ENCODE results near the gene DUSP7. TPM values are rescaled to one million over a fixed set of nuclear protein-coding genes. Genes with fewer than 3 reads are reported as not detected.

The DUSP7 gene
- total RNA-seq, 1 experiment from 2014 or later = 20.1 TPM

DNA sequence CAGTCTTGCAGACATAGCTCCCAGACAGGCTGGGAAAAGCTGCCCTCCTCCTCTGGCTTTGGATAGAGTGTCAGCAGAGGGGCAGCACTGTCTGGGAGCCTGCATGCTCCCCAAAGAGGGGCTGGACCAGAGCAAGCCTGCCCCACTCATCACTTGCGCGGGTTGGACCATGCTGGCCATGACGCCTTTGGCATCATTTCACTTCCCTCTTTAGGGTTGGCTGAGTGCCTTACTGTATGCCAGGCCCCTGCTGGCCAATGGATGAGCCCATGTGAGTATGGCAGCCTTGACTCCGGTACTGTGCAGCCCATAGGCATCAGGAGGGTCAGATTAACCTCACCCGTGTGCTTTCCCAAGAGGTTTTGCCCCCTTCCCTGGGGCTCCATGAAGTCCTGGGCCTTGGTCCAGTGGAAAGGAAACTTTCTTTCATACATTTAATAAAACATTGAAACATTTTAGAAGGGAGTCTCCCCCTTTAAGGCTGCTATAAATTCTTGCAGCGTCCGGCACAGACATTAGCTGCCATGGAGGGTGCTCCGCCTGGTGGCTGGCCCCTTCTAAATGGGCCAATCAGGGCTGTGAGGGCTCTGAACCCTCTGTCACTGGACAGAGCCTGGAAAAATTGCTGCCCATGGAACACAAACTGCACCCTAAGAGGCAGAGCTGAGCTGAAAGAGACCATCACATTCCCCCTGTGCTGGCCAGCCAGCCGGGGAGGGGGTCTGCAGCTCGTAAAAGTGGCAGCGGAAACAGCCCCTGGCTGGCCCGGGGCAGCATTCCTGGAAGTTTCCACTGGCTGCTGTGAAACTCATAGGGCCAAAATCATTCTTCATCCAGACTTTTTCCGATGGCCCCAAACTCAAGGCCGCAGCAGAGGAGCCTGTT lies 20.8 kb upstream of the DUSP7 start:
- Histone ChIP-seq H3K9me3 (ENCODE audit: low read depth, low read length, poor library complexity, severe bottlenecking) (no peaks in the 10 kb centered on the region), H3K4me1 (ENCODE audit: insufficient read depth, low read length, poor library complexity, severe bottlenecking) (no peaks in the 10 kb centered on the region), H3K36me3 (ENCODE audit: insufficient read depth, low read length, poor library complexity, severe bottlenecking) (no peaks in the 10 kb centered on the region), H3K27me3 (replicated peaks; ENCODE audit: insufficient read depth, low read depth, low read length, poor library complexity) (no peaks in the 10 kb centered on the region), H3K27ac (ENCODE audit: low read depth, low read length, poor library complexity, severe bottlenecking) (no peak overlapping the region), H3K4me3 (ENCODE audit: low read depth, low read length, poor library complexity, severe bottlenecking) (no peak overlapping the region)
- ChIA-PET CTCF (no interaction called here), POLR2A (ENCODE audit: low non-redundant PET) (no interaction called here)
- intact Hi-C loops (cut with micrococcal nuclease; ENCODE audit: unreplicated experiment) = no loop called here
- DNase-seq (ENCODE audit: low spot score) = no peak
- BruUV-seq (replicated peaks) = no TSS peak
- TF ChIP-seq, protein P1, sequence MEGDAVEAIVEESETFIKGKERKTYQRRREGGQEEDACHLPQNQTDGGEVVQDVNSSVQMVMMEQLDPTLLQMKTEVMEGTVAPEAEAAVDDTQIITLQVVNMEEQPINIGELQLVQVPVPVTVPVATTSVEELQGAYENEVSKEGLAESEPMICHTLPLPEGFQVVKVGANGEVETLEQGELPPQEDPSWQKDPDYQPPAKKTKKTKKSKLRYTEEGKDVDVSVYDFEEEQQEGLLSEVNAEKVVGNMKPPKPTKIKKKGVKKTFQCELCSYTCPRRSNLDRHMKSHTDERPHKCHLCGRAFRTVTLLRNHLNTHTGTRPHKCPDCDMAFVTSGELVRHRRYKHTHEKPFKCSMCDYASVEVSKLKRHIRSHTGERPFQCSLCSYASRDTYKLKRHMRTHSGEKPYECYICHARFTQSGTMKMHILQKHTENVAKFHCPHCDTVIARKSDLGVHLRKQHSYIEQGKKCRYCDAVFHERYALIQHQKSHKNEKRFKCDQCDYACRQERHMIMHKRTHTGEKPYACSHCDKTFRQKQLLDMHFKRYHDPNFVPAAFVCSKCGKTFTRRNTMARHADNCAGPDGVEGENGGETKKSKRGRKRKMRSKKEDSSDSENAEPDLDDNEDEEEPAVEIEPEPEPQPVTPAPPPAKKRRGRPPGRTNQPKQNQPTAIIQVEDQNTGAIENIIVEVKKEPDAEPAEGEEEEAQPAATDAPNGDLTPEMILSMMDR (conservative IDR thresholded peaks at IDR 0.05; ENCODE audit: low read depth, low read length) = no peak
- TF ChIP-seq EZH2 (IDR thresholded peaks at IDR 0.05; ENCODE audit: borderline replicate concordance, low read depth, low read length, poor library complexity, severe bottlenecking) = no peak

DNA sequence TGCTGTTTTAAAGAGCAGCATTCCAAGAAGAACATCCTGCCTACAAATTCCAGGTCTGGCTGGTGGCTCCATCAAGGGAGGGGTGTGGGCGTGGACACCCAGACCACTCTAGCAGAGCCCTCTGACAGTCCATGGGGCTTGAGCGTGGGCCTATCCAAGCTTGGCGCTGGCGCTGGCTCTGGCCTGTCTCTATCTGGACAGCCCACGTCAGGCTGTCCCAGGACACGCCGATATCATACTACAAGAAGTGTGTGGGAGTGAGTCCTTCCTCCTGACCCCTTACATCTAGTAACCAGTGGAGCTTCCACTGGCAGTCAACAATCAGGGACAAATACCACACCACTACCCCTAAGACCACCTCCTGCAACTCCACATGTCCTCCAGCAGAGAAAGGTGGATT lies 17.1 kb upstream of the DUSP7 start:
- DNase-seq (ENCODE audit: low spot score) = no peak
- no peak overlapping the region for H3K27ac ChIP-seq (ENCODE audit: low read depth, low read length, poor library complexity, severe bottlenecking)
- ChIA-PET POLR2A (ENCODE audit: low non-redundant PET) (no interaction called here), CTCF (no interaction called here)
- intact Hi-C loops (cut with micrococcal nuclease; ENCODE audit: unreplicated experiment) = no loop called here
- no peaks in the 10 kb centered on the region for H3K36me3 ChIP-seq (ENCODE audit: insufficient read depth, low read length, poor library complexity, severe bottlenecking)
- no peaks in the 10 kb centered on the region for H3K4me1 ChIP-seq (ENCODE audit: insufficient read depth, low read length, poor library complexity, severe bottlenecking)
- no peak for TF ChIP-seq EZH2 (IDR thresholded peaks at IDR 0.05; ENCODE audit: borderline replicate concordance, low read depth, low read length, poor library complexity, severe bottlenecking)
- TF ChIP-seq, protein P1 (conservative IDR thresholded peaks at IDR 0.05; ENCODE audit: low read depth, low read length) = no peak
- H3K9me3 ChIP-seq (ENCODE audit: low read depth, low read length, poor library complexity, severe bottlenecking) = no peaks in the 10 kb centered on the region
- H3K27me3 ChIP-seq (replicated peaks; ENCODE audit: insufficient read depth, low read depth, low read length, poor library complexity) = no peaks in the 10 kb centered on the region
- no peak overlapping the region for H3K4me3 ChIP-seq (ENCODE audit: low read depth, low read length, poor library complexity, severe bottlenecking)
- no TSS peak for BruUV-seq (replicated peaks)

DNA sequence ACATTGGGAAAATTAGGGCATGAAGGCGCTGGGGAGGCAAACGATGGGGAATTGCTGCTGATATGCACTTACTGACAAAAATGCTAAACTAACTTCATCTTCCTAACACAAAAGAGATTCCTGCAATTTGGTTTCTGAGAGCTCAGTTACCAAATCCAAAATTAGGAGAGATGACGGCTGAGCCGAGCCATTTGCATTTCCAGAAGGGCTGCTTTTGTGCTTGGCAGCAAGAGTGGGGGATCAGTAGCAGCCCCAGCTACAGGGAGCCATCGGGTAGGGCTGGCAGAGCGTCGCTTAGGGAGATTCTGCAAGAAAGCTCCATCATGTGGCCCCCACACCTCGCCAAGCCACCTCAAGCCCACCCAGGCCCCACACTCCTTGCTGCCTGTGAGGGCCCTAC lies 16.1 kb upstream of the DUSP7 start:
- Histone ChIP-seq H3K27ac (ENCODE audit: low read depth, low read length, poor library complexity, severe bottlenecking) (no peak overlapping the region), H3K36me3 (ENCODE audit: insufficient read depth, low read length, poor library complexity, severe bottlenecking) (no peaks in the 10 kb centered on the region), H3K27me3 (replicated peaks; ENCODE audit: insufficient read depth, low read depth, low read length, poor library complexity) (no peaks in the 10 kb centered on the region), H3K4me1 (ENCODE audit: insufficient read depth, low read length, poor library complexity, severe bottlenecking) (no peaks in the 10 kb centered on the region), H3K4me3 (ENCODE audit: low read depth, low read length, poor library complexity, severe bottlenecking) (no peak overlapping the region), H3K9me3 (ENCODE audit: low read depth, low read length, poor library complexity, severe bottlenecking) (no peaks in the 10 kb centered on the region)
- CTCF ChIA-PET = interaction anchor here (0.6 kb wide), 1 partner anchor 590 kb away, joined by 4 read pairs; no protein-coding TSS in a partner anchor
- DNase-seq (ENCODE audit: low spot score) = no peak
- intact Hi-C loops (cut with micrococcal nuclease; ENCODE audit: unreplicated experiment) = no loop called here
- POLR2A ChIA-PET (ENCODE audit: low non-redundant PET) = no interaction called here
- TF ChIP-seq, protein P1 (conservative IDR thresholded peaks at IDR 0.05; ENCODE audit: low read depth, low read length) = no peak
- no peak for TF ChIP-seq EZH2 (IDR thresholded peaks at IDR 0.05; ENCODE audit: borderline replicate concordance, low read depth, low read length, poor library complexity, severe bottlenecking)
- no TSS peak for BruUV-seq (replicated peaks)

All from A673 (cell line).